Smooth muscle cell (in vitro differentiated cells): ENCODE measurements around the gene NSMCE1. TPM values are rescaled to one million over a fixed set of nuclear protein-coding genes. Genes with fewer than 3 reads are reported as not detected.

Experiments used
- DNase-seq: peaks from one replicate; lab custom pipeline; 2025; ENCODE audit not compliant: unreplicated experiment; lab: John Stamatoyannopoulos, UW
- H2AFZ ChIP-seq: fragments of 200-600 bp; sonication (generic); 2 replicates; pipeline ENCODE4 v1.6.0; 2016; ENCODE audit warnings: antibody characterized with exemption, low read depth, mild to moderate bottlenecking
- H3F3A ChIP-seq: fragments of 200-600 bp; sonication (generic); 2 replicates; pipeline ENCODE4 v1.6.0; 2017; ENCODE audit warnings: antibody characterized with exemption, low read depth
- H3K27ac ChIP-seq: fragments of 200-600 bp; sonication (generic); 2 replicates; pipeline ENCODE4 v1.5.1; 2016; ENCODE audit warnings: low read depth, mild to moderate bottlenecking
- H3K27me3 ChIP-seq: fragments of 200-600 bp; sonication (generic); 2 replicates; pipeline ENCODE4 v1.6.1; 2016; ENCODE audit warnings: low read depth, mild to moderate bottlenecking
- H3K36me3 ChIP-seq: fragments of 200-600 bp; sonication (generic); 2 replicates; pipeline ENCODE4 v1.5.1; 2016; ENCODE audit warnings: low read depth
- H3K4me1 ChIP-seq: fragments of 200-600 bp; sonication (generic); 2 replicates; pipeline ENCODE4 v1.5.1; 2016; ENCODE audit warnings: low read depth
- H3K4me2 ChIP-seq: fragments of 200-600 bp; sonication (generic); 2 replicates; pipeline ENCODE4 v1.6.0; 2016; ENCODE audit warnings: mild to moderate bottlenecking
- H3K4me3 ChIP-seq: fragments of 200-600 bp; sonication (generic); 2 replicates; pipeline ENCODE4 v1.5.1; 2016; ENCODE audit warnings: mild to moderate bottlenecking
- H3K79me2 ChIP-seq: fragments of 200-600 bp; sonication (generic); 2 replicates; pipeline ENCODE4 v1.6.0; 2016; ENCODE audit warnings: low read depth, mild to moderate bottlenecking
- H3K9ac ChIP-seq: fragments of 200-600 bp; sonication (generic); 2 replicates; pipeline ENCODE4 v1.6.0; 2016; ENCODE audit warnings: low read depth
- H3K9me3 ChIP-seq: fragments of 200-600 bp; sonication (generic); replicated peaks from 2 replicates; pipeline ENCODE4 v1.5.1; 2016; ENCODE audit warnings: low read depth
- H4K20me1 ChIP-seq: fragments of 200-600 bp; sonication (generic); 2 replicates; pipeline ENCODE4 v1.6.0; 2016; ENCODE audit warnings: low read depth
- CTCF ChIP-seq: fragments of 200-600 bp; sonication (generic); IDR thresholded peaks from 2 replicates; pipeline ENCODE4 v1.5.1; 2017; ENCODE audit warnings: borderline replicate concordance, mild to moderate bottlenecking, antibody characterized with exemption; ENCODE audit not compliant: insufficient read depth, poor library complexity, severe bottlenecking
- WGBS: methylation state at CpG from one replicate; pipeline ENCODE4 v1.1.7; 2016; ENCODE audit warnings: low lambda C conversion rate; 5-methylcytosine and 5-hydroxymethylcytosine counted together
- polyA plus RNA-seq: library from polyadenylated mRNA; unstranded; fragments of >200 nt; fragmentation: Nextera tagmentation; extraction: Ambion mirVana; gene quantifications from 2 replicates; pipeline ENCODE4 v1.2.1, GENCODE V29; 2016
- total RNA-seq: library from RNA; depleted of rRNA; stranded (reverse); fragments of >200 nt; gene quantifications from 2 replicates; pipeline ENCODE4 v1.2.3, GENCODE V29; 2014

Gene NSMCE1
- total and polyA plus RNA-seq, 2 experiments from 2014 or later: 36.9 to 59.1 TPM

- H2AFZ ChIP-seq: no peak overlapping the region
- H3F3A ChIP-seq: no peaks in the 10 kb centered on the region
- no peak for TF ChIP-seq CTCF
- DNase-seq: no peak
- no peaks in the 10 kb centered on the region for H3K36me3 ChIP-seq
- no peak overlapping the region for H3K4me2 ChIP-seq
- H3K9ac ChIP-seq: no peak overlapping the region
- no peaks in the 10 kb centered on the region for H3K79me2 ChIP-seq
- H3K27me3 ChIP-seq: no peaks in the 10 kb centered on the region
- H3K4me1 ChIP-seq: no peaks in the 10 kb centered on the region
- no peak overlapping the region for H3K4me3 ChIP-seq
- WGBS: 80% methylated on average over 2 of the region's 2 CpGs
- H3K9me3 ChIP-seq: no peaks in the 10 kb centered on the region
- no peaks in the 10 kb centered on the region for H4K20me1 ChIP-seq
- no peak overlapping the region for H3K27ac ChIP-seq
These were observed 35.5 kb upstream of the NSMCE1 start for GRCh38 chr16:27304102-27304501.

DNA sequence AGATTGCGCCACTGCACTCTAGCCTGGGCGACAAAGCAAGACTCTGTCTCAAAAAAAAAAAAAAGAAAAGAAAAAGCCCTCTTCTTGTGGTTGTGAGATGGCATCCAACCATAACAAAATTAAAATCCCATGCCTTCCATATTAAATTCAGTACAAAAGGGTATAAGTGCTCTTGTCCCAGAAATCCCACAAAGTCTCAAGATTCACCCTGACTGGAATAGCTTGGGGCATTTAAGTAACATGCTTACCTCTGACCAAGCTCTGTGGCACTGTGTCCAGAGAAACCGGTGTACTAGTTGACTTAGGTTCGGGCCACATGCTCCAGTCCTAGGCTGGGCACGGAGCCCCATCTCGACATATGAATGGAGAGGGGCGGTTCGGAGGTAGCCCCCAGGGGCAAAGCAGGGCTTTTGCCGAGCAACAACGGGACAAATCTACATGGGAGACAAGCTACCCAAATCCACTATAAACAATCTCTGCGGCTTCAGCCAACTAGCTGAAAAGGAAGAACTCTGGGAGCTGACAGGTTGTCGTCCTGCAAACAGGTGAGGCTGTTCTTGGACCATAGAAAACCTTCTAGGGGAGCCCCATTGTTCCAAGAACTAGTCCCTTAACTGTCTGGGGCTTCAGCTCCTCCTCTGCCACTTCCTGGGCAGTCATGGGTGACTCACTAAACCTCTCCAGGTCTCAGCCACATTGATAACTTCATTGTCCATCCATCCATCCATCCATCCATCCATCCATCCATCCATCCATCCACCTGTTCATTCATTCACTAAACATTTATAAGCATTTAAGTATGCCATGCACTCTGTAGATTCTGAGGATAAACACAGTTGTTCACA is 34.9 kb upstream of the NSMCE1 start:
- no peak for TF ChIP-seq CTCF
- Histone ChIP-seq H3K4me2 (no peak overlapping the region), H3K4me1 (no peaks in the 10 kb centered on the region), H3K9ac (no peak overlapping the region), H3K4me3 (no peak overlapping the region), H3K27ac (no peak overlapping the region), H3F3A (no peaks in the 10 kb centered on the region), H4K20me1 (no peaks in the 10 kb centered on the region), H3K27me3 (no peaks in the 10 kb centered on the region), H3K79me2 (no peaks in the 10 kb centered on the region), H2AFZ (no peak overlapping the region), H3K36me3 (no peaks in the 10 kb centered on the region), H3K9me3 (no peaks in the 10 kb centered on the region)
- 90% methylated on average over 12 of the region's 12 CpGs for WGBS
- DNase-seq: no peak

- Histone ChIP-seq H3K4me2 (no peak overlapping the region), H3K4me1 (no peaks in the 10 kb centered on the region), H3K4me3 (no peak overlapping the region), H3F3A (no peaks in the 10 kb centered on the region), H3K27me3 (no peaks in the 10 kb centered on the region), H3K36me3 (no peaks in the 10 kb centered on the region), H3K27ac (no peak overlapping the region), H3K9me3 (no peaks in the 10 kb centered on the region), H2AFZ (no peak overlapping the region), H3K9ac (no peak overlapping the region), H3K79me2 (no peaks in the 10 kb centered on the region), H4K20me1 (no peaks in the 10 kb centered on the region)
- WGBS: 95% methylated on average over 3 of the region's 3 CpGs
- TF ChIP-seq CTCF: no peak
- no peak for DNase-seq
These were observed 33.6 kb upstream of the NSMCE1 start for GRCh38 chr16:27302126-27302525.
